Skeletal muscle satellite cell (primary cell): Measurements from ENCODE around the gene RPTOR.
"Not testable (repeated sequence)": the region's sequence is repeated elsewhere in the genome, so short reads cannot be mapped to it uniquely, and the experiment has no call there.

Experiments used
- H3K27me3 ChIP-seq: 2 replicates; pipeline ENCODE4 v1.7.0; 2013; ENCODE audit warnings: low read length; ENCODE audit not compliant: control insufficient read depth, insufficient read depth
- H3K36me3 ChIP-seq: 2 replicates; pipeline ENCODE4 v1.7.0; 2013; ENCODE audit warnings: mild to moderate bottlenecking, control low read depth, low read length; ENCODE audit not compliant: insufficient read depth
- H3K4me1 ChIP-seq: 2 replicates; pipeline ENCODE4 v1.7.0; 2013; ENCODE audit warnings: low read length; ENCODE audit not compliant: control insufficient read depth, insufficient read depth
- H3K4me2 ChIP-seq: 2 replicates; pipeline ENCODE4 v1.7.0; 2013; ENCODE audit warnings: mild to moderate bottlenecking, low read length
- H3K4me3 ChIP-seq: 2 replicates; pipeline ENCODE4 v1.7.0; 2013; ENCODE audit warnings: low read length
- H3K9ac ChIP-seq: 2 replicates; pipeline ENCODE4 v1.7.0; 2013; ENCODE audit warnings: mild to moderate bottlenecking, low read depth, low read length, moderate library complexity
- H3K9me3 ChIP-seq: replicated peaks from 2 replicates; pipeline ENCODE4 v1.7.0; 2013; ENCODE audit warnings: mild to moderate bottlenecking, control low read depth, low read length

RPTOR gene

GRCh38 chr17:80614332-80615047 lies 69.9 kb downstream of the RPTOR start:
- Histone ChIP-seq H3K9me3 (no peaks in the 10 kb centered on the region), H3K9ac (no peak overlapping the region), H3K4me2 (no peak overlapping the region), H3K4me1 (peaks cover under 1% of the 10 kb centered on the region), H3K27me3 (no peaks in the 10 kb centered on the region), H3K4me3 (no peak overlapping the region), H3K36me3 (no peaks in the 10 kb centered on the region)

GRCh38 chr17:80615376-80615775 lies 70.7 kb downstream of the RPTOR start:
- no peaks in the 10 kb centered on the region for H3K9me3 ChIP-seq
- H3K9ac ChIP-seq = no peak overlapping the region
- no peak overlapping the region for H3K4me3 ChIP-seq
- no peaks in the 10 kb centered on the region for H3K27me3 ChIP-seq
- H3K4me2 ChIP-seq = no peak overlapping the region
- H3K4me1 ChIP-seq = peaks cover 7% of the 10 kb centered on the region
- no peaks in the 10 kb centered on the region for H3K36me3 ChIP-seq

- peaks cover 7% of the 10 kb centered on the region for H3K4me1 ChIP-seq
- H3K4me2 ChIP-seq = no peak overlapping the region
- H3K9ac ChIP-seq = no peak overlapping the region
- H3K4me3 ChIP-seq = no peak overlapping the region
- no peaks in the 10 kb centered on the region for H3K36me3 ChIP-seq
- no peaks in the 10 kb centered on the region for H3K9me3 ChIP-seq
- H3K27me3 ChIP-seq = no peaks in the 10 kb centered on the region
Measured at GRCh38 chr17:80616705-80617104, 72.1 kb downstream of the RPTOR start.

GRCh38 chr17:80618304-80618703 lies 73.7 kb downstream of the RPTOR start:
- Histone ChIP-seq H3K27me3 (no peaks in the 10 kb centered on the region), H3K4me2 (no peak overlapping the region), H3K9ac (no peak overlapping the region), H3K4me3 (no peak overlapping the region), H3K4me1 (peaks cover 7% of the 10 kb centered on the region), H3K9me3 (no peaks in the 10 kb centered on the region), H3K36me3 (no peaks in the 10 kb centered on the region)

- H3K9me3 ChIP-seq = no peaks in the 10 kb centered on the region
- H3K4me3 ChIP-seq = no peak overlapping the region
- H3K27me3 ChIP-seq = no peaks in the 10 kb centered on the region
- H3K4me2 ChIP-seq = no peak overlapping the region
- H3K9ac ChIP-seq = no peak overlapping the region
- no peaks in the 10 kb centered on the region for H3K36me3 ChIP-seq
- peaks cover 7% of the 10 kb centered on the region for H3K4me1 ChIP-seq
Measured at GRCh38 chr17:80619535-80620235, 75.0 kb downstream of the RPTOR start.

- Histone ChIP-seq H3K27me3 (no peaks in the 10 kb centered on the region), H3K36me3 (no peaks in the 10 kb centered on the region), H3K4me3 (no peak overlapping the region), H3K9me3 (no peaks in the 10 kb centered on the region), H3K4me1 (peaks cover 7% of the 10 kb centered on the region), H3K9ac (no peak overlapping the region), H3K4me2 (no peak overlapping the region)
Measured at GRCh38 chr17:80621335-80621996, 76.8 kb downstream of the RPTOR start.

GRCh38 chr17:80621997-80622357 lies 77.3 kb downstream of the RPTOR start:
- no peaks in the 10 kb centered on the region for H3K36me3 ChIP-seq
- H3K4me1 ChIP-seq = peaks cover 7% of the 10 kb centered on the region
- H3K27me3 ChIP-seq = no peaks in the 10 kb centered on the region
- H3K9ac ChIP-seq = no peak overlapping the region
- no peaks in the 10 kb centered on the region for H3K9me3 ChIP-seq
- H3K4me2 ChIP-seq = no peak overlapping the region
- no peak overlapping the region for H3K4me3 ChIP-seq

- no peaks in the 10 kb centered on the region for H3K27me3 ChIP-seq
- H3K9ac ChIP-seq = no peak overlapping the region
- H3K4me1 ChIP-seq = peaks cover 2% of the 10 kb centered on the region
- H3K4me2 ChIP-seq = no peak overlapping the region
- H3K36me3 ChIP-seq = no peaks in the 10 kb centered on the region
- H3K4me3 ChIP-seq = no peak overlapping the region
- no peaks in the 10 kb centered on the region for H3K9me3 ChIP-seq
Measured at GRCh38 chr17:80624864-80625263, 80.2 kb downstream of the RPTOR start.

GRCh38 chr17:80625627-80626026 lies 81.0 kb downstream of the RPTOR start:
- H3K4me1 ChIP-seq = no peaks in the 10 kb centered on the region
- H3K4me2 ChIP-seq = no peak overlapping the region
- no peaks in the 10 kb centered on the region for H3K9me3 ChIP-seq
- no peaks in the 10 kb centered on the region for H3K27me3 ChIP-seq
- no peaks in the 10 kb centered on the region for H3K36me3 ChIP-seq
- H3K9ac ChIP-seq = no peak overlapping the region
- H3K4me3 ChIP-seq = no peak overlapping the region

GRCh38 chr17:80628881-80629280 lies 84.2 kb downstream of the RPTOR start:
- H3K27me3 ChIP-seq, H3K4me3 ChIP-seq, H3K4me1 ChIP-seq, H3K36me3 ChIP-seq, H3K4me2 ChIP-seq, H3K9ac ChIP-seq, H3K9me3 ChIP-seq: not testable (repeated sequence)

GRCh38 chr17:80629298-80630028 lies 84.8 kb downstream of the RPTOR start:
- H3K4me3 ChIP-seq = no peak overlapping the region
- H3K27me3 ChIP-seq = no peaks in the 10 kb centered on the region
- no peak overlapping the region for H3K9ac ChIP-seq
- H3K36me3 ChIP-seq = no peaks in the 10 kb centered on the region
- no peaks in the 10 kb centered on the region for H3K4me1 ChIP-seq
- H3K9me3 ChIP-seq = no peaks in the 10 kb centered on the region
- no peak overlapping the region for H3K4me2 ChIP-seq
